K562 (cell line): ENCODE measurements around the gene C6orf89. TPM values are rescaled to one million over a fixed set of nuclear protein-coding genes. Genes with fewer than 3 reads are reported as not detected.

Experiments used
- ATAC-seq: fragments of 200-7000 bp; cut with Tn5 transposase; 3 replicates; pipeline ENCODE4 v1.9.1; 2020; ENCODE audit warnings: moderate library complexity
- BruUV-seq: library from RNA; stranded (reverse); fragments of 400-500 nt; replicated peaks from 2 replicates; lab custom pipeline; 2021; lab: Mats Ljungman, UMichigan
- CTCF ChIA-PET: fragments of 300-600 bp; formaldehyde crosslinking; extraction: SDS; loops from one replicate; lab custom pipeline; 2021; ENCODE audit warnings: low intra/inter-chr PET ratio; lab: Yijun Ruan, JAX
- POLR2A ChIA-PET: fragments of 300-600, 350-650 bp; sonication (Branson Sonifier 250); formaldehyde crosslinking; extraction: SDS; loops from one replicate; lab custom pipeline; 2021; ENCODE audit warnings: antibody characterized with exemption, inconsistent platforms; lab: Yijun Ruan, JAX
- DNase-seq, 4 experiments: peaks; one replicate each; pipeline versions ENCODE4 v3.0.0 to v3.0.0-alpha.2; 2011 to 2018; ENCODE audit warnings: low spot score in 3 of 4, mixed read lengths in 3 of 4; ENCODE audit errors: extremely low read depth in 1 of 4
- FAIRE-seq: peaks from 2 replicates; lab custom pipeline; 2011; peaks lifted over from hg19 to GRCh38; lab: Jason Lieb, UNC
- H2AFZ ChIP-seq: 2 replicates; pipeline ENCODE4 v1.6.0; 2011; ENCODE audit warnings: low read depth, low read length, control low read depth, inconsistent platforms
- H3K27ac ChIP-seq: fragments of 200-600 bp; 3 replicates; pipeline ENCODE4 v1.8.0; 2011; ENCODE audit warnings: low read depth, mild to moderate bottlenecking, control low read depth, inconsistent platforms, low read length, moderate library complexity, mixed read lengths; ENCODE audit errors: extremely low read depth
- H3K27me3 ChIP-seq, 2 experiments: fragments of 300-600 bp in 1 of 2; 2 replicates in 1 of 2; 3 replicates in 1 of 2; pipeline versions ENCODE4 v1.6.0 to v1.8.0; 2011; ENCODE audit warnings: inconsistent platforms in 2 of 2, low read length in 2 of 2, mild to moderate bottlenecking in 1 of 2, mixed read lengths in 1 of 2, moderate library complexity in 1 of 2; ENCODE audit not compliant: control insufficient read depth in 2 of 2, insufficient read depth in 2 of 2
- H3K36me3 ChIP-seq: fragments of 300-600 bp; 3 replicates; pipeline ENCODE4 v1.8.0; 2011; ENCODE audit warnings: mild to moderate bottlenecking, low read length, inconsistent platforms; ENCODE audit not compliant: control insufficient read depth, insufficient read depth
- H3K4me1 ChIP-seq, 2 experiments: fragments of 200-600 bp in 1 of 2; replicated peaks in 1 of 2; 2 replicates in 1 of 2; 3 replicates in 1 of 2; pipeline versions ENCODE4 v1.5.1 to v1.8.0; 2011; ENCODE audit warnings: inconsistent platforms in 2 of 2, low read length in 2 of 2, mild to moderate bottlenecking in 1 of 2, mixed read lengths in 1 of 2, moderate library complexity in 1 of 2; ENCODE audit not compliant: control insufficient read depth in 2 of 2, insufficient read depth in 2 of 2
- H3K4me2 ChIP-seq: 2 replicates; pipeline ENCODE4 v1.6.1; 2011; ENCODE audit warnings: low read length, control low read depth, inconsistent platforms, mixed read lengths; ENCODE audit not compliant: insufficient read depth
- H3K4me3 ChIP-seq: fragments of 200-600 bp; sonication (generic), shearing (Covaris generic); 2 replicates; pipeline ENCODE4 v1.5.1; 2016; ENCODE audit warnings: control low read depth, inconsistent platforms
- H3K79me2 ChIP-seq: fragments of 200-600 bp; 3 replicates; pipeline ENCODE4 v1.8.0; 2011; ENCODE audit warnings: low read length, inconsistent platforms; ENCODE audit not compliant: control insufficient read depth, insufficient read depth
- H3K9ac ChIP-seq, 2 experiments: 2 replicates each; pipeline versions ENCODE4 v1.6.0 to v1.6.1; 2011; ENCODE audit warnings: low read depth in 2 of 2, low read length in 2 of 2, control low read depth in 1 of 2, inconsistent platforms in 1 of 2, mild to moderate bottlenecking in 1 of 2, mixed read lengths in 1 of 2; ENCODE audit not compliant: insufficient read depth in 1 of 2
- H3K9me1 ChIP-seq: one replicate; pipeline ENCODE4 v1.6.0; 2011; ENCODE audit warnings: inconsistent platforms, mild to moderate bottlenecking, low read length, moderate library complexity; ENCODE audit not compliant: control insufficient read depth, insufficient read depth
- H3K9me3 ChIP-seq: replicated peaks from 2 replicates; pipeline ENCODE4 v1.5.1; 2011; ENCODE audit warnings: low read depth, low read length, inconsistent platforms; ENCODE audit not compliant: control insufficient read depth, insufficient read depth
- H4K20me1 ChIP-seq: replicated peaks from 2 replicates; pipeline ENCODE4 v1.6.1; 2011; ENCODE audit warnings: low read length, inconsistent platforms, mixed read lengths; ENCODE audit not compliant: control insufficient read depth, insufficient read depth
- ADNP ChIP-seq: fragments of 200-800 bp; sonication (Bioruptor generic); IDR thresholded peaks from 2 replicates; pipeline ENCODE4 v1.6.1; 2016; ENCODE audit warnings: missing genetic modification characterization, missing compliant biosample characterization
- BMI1 ChIP-seq: fragments of 150-350 bp; IDR thresholded peaks from 2 replicates; pipeline ENCODE4 v1.6.1; 2014; ENCODE audit warnings: low read length
- CBX8 ChIP-seq: fragments of 200-600 bp; sonication (generic); IDR thresholded peaks from 2 replicates; pipeline ENCODE4 v1.6.1; 2012; ENCODE audit warnings: borderline replicate concordance, mixed run types, low read depth, mild to moderate bottlenecking, moderate library complexity, mixed read lengths, low read length, control low read depth, inconsistent platforms; ENCODE audit not compliant: poor library complexity, severe bottlenecking; ENCODE audit errors: extremely low read depth
- EZH2 ChIP-seq: IDR thresholded peaks from 2 replicates; pipeline ENCODE4 v1.6.1; 2012; ENCODE audit warnings: low read depth, mild to moderate bottlenecking, inconsistent platforms, low read length, borderline replicate concordance
- GABPB2 ChIP-seq: fragments of 250-450 bp; sonication (Bioruptor Pico); conservative IDR thresholded peaks from 2 replicates; pipeline ENCODE4 v1.5.1; 2021; ENCODE audit warnings: mild to moderate bottlenecking
- GATA2 ChIP-seq: sonication (generic); formaldehyde crosslinking; IDR thresholded peaks from 2 replicates; pipeline ENCODE4 v1.4.0; 2020; ENCODE audit warnings: mild to moderate bottlenecking, missing genetic modification reagents
- GTF2E2 ChIP-seq: fragments of 200-800 bp; sonication (Bioruptor generic); IDR thresholded peaks from 2 replicates; pipeline ENCODE4 v1.6.1; 2016; ENCODE audit warnings: missing genetic modification characterization, missing compliant biosample characterization
- MTA3 ChIP-seq: fragments of 450-650 bp; formaldehyde crosslinking; IDR thresholded peaks from 2 replicates; pipeline ENCODE4 v1.6.1; 2017; ENCODE audit warnings: mild to moderate bottlenecking, borderline replicate concordance
- NFXL1 ChIP-seq: fragments of 450-650 bp; formaldehyde crosslinking; IDR thresholded peaks from 2 replicates; pipeline ENCODE4 v1.4.0; 2021; ENCODE audit warnings: mild to moderate bottlenecking
- POLR2AphosphoS2 ChIP-seq: IDR thresholded peaks from 2 replicates; pipeline ENCODE4 v1.6.1; 2012; ENCODE audit warnings: low read length, improper control_type of control experiment
- PRMT5 ChIP-seq: sonication (generic); formaldehyde crosslinking; IDR thresholded peaks from 2 replicates; pipeline ENCODE4 v1.5.0; 2020; ENCODE audit warnings: missing genetic modification reagents
- RBM39 ChIP-seq: fragments of 200-400 bp; formaldehyde crosslinking; optimal IDR thresholded peaks from 2 replicates; pipeline ENCODE3; 2018; ENCODE audit warnings: low read depth, low read length
- RCOR1 ChIP-seq, 2 experiments: IDR thresholded peaks; 2 replicates each; pipeline ENCODE4 v1.6.1; 2012; ENCODE audit warnings: low read depth in 2 of 2, low read length in 2 of 2, borderline replicate concordance in 1 of 2, improper control_type of control experiment in 1 of 2
- ZNF146 ChIP-seq: IDR thresholded peaks from one replicate; pipeline ENCODE4 v1.6.1; 2018; ENCODE audit warnings: missing compliant biosample characterization; ENCODE audit not compliant: unreplicated experiment
- ZNF316 ChIP-seq: fragments of 450-650 bp; IDR thresholded peaks from 2 replicates; pipeline ENCODE4 v1.6.1; 2016
- ZNF551 ChIP-seq: fragments of 250-450 bp; sonication (Bioruptor Pico); IDR thresholded peaks from 2 replicates; pipeline ENCODE4 v1.5.0; 2021; ENCODE audit warnings: mild to moderate bottlenecking, moderate library complexity
- ZNF830 ChIP-seq: fragments of 250-450 bp; sonication (Bioruptor Pico); IDR thresholded peaks from 2 replicates; pipeline ENCODE4 v1.5.0; 2021; ENCODE audit warnings: mild to moderate bottlenecking
- WGBS: fragments of 100-300 bp; shearing (Covaris generic); methylation state at CpG from one replicate; pipeline ENCODE4 v1.1.6; 2016; ENCODE audit warnings: low coverage, mixed read lengths; ENCODE audit not compliant: insufficient coverage; ENCODE audit errors: missing lambda C conversion rate; 5-methylcytosine and 5-hydroxymethylcytosine counted together
- in situ Hi-C: fragments of 300-500 bp; cut with MboI; formaldehyde crosslinking; loops from 4 replicates; pipeline ENCODE4 v1.15.0; 2018; ENCODE audit warnings: inconsistent platforms, mixed read lengths
- intact Hi-C: fragments of 100-400 bp; cut with micrococcal nuclease; formaldehyde crosslinking; loops from 2 replicates; pipeline ENCODE4 v1.14.2; 2022
- polyA plus RNA-seq, 8 experiments: library from polyadenylated mRNA; depleted of rRNA in 4 of 8; stranded (reverse) in 5 of 8; unstranded in 3 of 8; fragments of >200 nt; fragmentation: Nextera tagmentation in 2 of 8; fragmentation: Illumina TruSeq in 1 of 8; extraction: Ambion mirVana in 2 of 8; extraction: Trizol in 1 of 8; gene quantifications; 2 replicates each; pipeline versions ENCODE4 v1.2.1 to v1.2.3, GENCODE V29; 2011 to 2014; ENCODE audit warnings: inconsistent platforms in 1 of 8, missing spikeins in 1 of 8
- total RNA-seq, 7 experiments: library from RNA; depleted of rRNA in 6 of 7; stranded (reverse); fragments of >200 nt in 6 of 7; fragmentation: Illumina TruSeq in 2 of 7; extraction: Trizol in 2 of 7; gene quantifications; 2 replicates each; pipeline versions ENCODE4 v1.2.1 to v1.2.3, GENCODE V29; 2011 to 2021; ENCODE audit warnings: low replicate concordance in 1 of 7
- TF ChIP-seq, protein P1 (sequence below): fragments of 450-650 bp; formaldehyde crosslinking; IDR thresholded peaks from 2 replicates; pipeline ENCODE4 v1.4.0; 2020; ENCODE audit warnings: mild to moderate bottlenecking, moderate library complexity
- TF ChIP-seq, protein P2 (sequence below): sonication (generic); formaldehyde crosslinking; IDR thresholded peaks from 2 replicates; pipeline ENCODE4 v1.8.0; 2022; ENCODE audit warnings: missing genetic modification reagents, mild to moderate bottlenecking, moderate library complexity, borderline replicate concordance
- TF ChIP-seq, protein P3 (sequence below): fragments of 200-400 bp; formaldehyde crosslinking; IDR thresholded peaks from 2 replicates; pipeline ENCODE4 v1.6.1; 2017; ENCODE audit warnings: mild to moderate bottlenecking, low read depth, low read length, moderate library complexity

C6orf89 gene
- total and polyA plus RNA-seq, 9 of the 15 experiments (the other 6 are each of a cell fraction or from before 2014, with no cell fraction given), result 35.2 to 111 (median 58.5) TPM

DNA sequence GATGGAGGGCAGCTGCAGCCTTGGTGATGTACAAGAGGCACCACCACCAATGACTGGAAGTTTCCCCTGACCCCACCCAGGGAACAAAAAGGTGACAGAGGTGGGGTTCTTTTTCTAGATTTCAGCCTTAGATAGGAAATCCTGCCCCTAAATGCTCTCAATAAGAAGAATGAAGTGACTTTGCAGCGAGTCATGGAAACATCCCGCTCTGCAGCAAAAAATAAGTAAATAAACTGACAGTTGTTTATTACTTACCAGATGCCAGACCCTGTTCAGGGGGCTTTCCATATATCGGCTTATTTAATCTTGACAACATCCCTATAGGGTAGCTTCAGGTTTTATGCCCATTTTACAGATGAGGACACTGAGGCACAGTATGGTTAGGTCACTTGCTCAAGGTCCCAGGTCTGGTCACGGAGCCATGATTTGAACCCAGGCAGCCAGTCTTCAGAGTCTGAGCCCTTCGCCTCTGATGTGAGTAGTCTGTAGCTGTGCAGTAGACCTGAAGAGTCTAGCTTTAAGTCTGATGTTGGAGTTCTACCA, 19.2 kb downstream of the C6orf89 start:
- ChIA-PET CTCF (no interaction called here), POLR2A (interaction anchor here (0.6 to 1.8 kb wide), 6 partner anchors 10 to 1865 kb away, joined by 3 to 8 read pairs (median 4); no protein-coding TSS in a partner anchor)
- Histone ChIP-seq H3K27ac (no peak overlapping the region), H3K27me3 (no peaks in the 10 kb centered on the region), H3K4me3 (no peak overlapping the region), H4K20me1 (no peaks in the 10 kb centered on the region), H3K9me3 (no peaks in the 10 kb centered on the region), H3K79me2 (no peaks in the 10 kb centered on the region), H3K4me1 (peaks cover 0 to 8% of the 10 kb centered on the region in 2 experiments; a peak in 3 of 5 replicates), H3K4me2 (no peak overlapping the region), H3K9me1 (no peaks in the 10 kb centered on the region), H2AFZ (no peak overlapping the region), H3K36me3 (peaks cover 82% of the 10 kb centered on the region), H3K9ac (no peak overlapping the region)
- no peak for DNase-seq
- intact Hi-C loops, result no loop called here
- BruUV-seq, result no TSS peak
- no peak for ATAC-seq
- no peak for FAIRE-seq
- in situ Hi-C loops, result no loop called here
- WGBS, result 93% methylated on average over 5 of the region's 5 CpGs
- TF ChIP-seq ZNF146 (no peak), PRMT5 (no peak), GTF2E2 (tag) (no peak), BMI1 (no peak), MTA3 (no peak), GABPB2 (no peak), RCOR1 (IDR thresholded peaks at IDR 0.05; ENCODE audit: borderline replicate concordance in 1 of 2, low read depth in 2 of 2, low read length in 2 of 2) (peak in 1 of 2 experiments; percentile 63; a peak in 1 of 4 replicates), CBX8 (no peak), ZNF316 (no peak), NFXL1 (CRISPR knock-in tag) (no peak), RBM39 (no peak), GATA2 (CRISPR knock-in tag) (no peak), EZH2 (no peak), ADNP (tag) (peak; percentile 74), ZNF830 (no peak), POLR2AphosphoS2 (no peak), ZNF551 (CRISPR knock-in tag) (no peak)
- TF ChIP-seq, protein P1, sequence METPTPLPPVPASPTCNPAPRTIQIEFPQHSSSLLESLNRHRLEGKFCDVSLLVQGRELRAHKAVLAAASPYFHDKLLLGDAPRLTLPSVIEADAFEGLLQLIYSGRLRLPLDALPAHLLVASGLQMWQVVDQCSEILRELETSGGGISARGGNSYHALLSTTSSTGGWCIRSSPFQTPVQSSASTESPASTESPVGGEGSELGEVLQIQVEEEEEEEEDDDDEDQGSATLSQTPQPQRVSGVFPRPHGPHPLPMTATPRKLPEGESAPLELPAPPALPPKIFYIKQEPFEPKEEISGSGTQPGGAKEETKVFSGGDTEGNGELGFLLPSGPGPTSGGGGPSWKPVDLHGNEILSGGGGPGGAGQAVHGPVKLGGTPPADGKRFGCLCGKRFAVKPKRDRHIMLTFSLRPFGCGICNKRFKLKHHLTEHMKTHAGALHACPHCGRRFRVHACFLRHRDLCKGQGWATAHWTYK, result no peak
- TF ChIP-seq, protein P2, sequence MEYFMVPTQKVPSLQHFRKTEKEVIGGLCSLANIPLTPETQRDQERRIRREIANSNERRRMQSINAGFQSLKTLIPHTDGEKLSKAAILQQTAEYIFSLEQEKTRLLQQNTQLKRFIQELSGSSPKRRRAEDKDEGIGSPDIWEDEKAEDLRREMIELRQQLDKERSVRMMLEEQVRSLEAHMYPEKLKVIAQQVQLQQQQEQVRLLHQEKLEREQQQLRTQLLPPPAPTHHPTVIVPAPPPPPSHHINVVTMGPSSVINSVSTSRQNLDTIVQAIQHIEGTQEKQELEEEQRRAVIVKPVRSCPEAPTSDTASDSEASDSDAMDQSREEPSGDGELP (CRISPR knock-in tag), result no peak
- TF ChIP-seq, protein P3, sequence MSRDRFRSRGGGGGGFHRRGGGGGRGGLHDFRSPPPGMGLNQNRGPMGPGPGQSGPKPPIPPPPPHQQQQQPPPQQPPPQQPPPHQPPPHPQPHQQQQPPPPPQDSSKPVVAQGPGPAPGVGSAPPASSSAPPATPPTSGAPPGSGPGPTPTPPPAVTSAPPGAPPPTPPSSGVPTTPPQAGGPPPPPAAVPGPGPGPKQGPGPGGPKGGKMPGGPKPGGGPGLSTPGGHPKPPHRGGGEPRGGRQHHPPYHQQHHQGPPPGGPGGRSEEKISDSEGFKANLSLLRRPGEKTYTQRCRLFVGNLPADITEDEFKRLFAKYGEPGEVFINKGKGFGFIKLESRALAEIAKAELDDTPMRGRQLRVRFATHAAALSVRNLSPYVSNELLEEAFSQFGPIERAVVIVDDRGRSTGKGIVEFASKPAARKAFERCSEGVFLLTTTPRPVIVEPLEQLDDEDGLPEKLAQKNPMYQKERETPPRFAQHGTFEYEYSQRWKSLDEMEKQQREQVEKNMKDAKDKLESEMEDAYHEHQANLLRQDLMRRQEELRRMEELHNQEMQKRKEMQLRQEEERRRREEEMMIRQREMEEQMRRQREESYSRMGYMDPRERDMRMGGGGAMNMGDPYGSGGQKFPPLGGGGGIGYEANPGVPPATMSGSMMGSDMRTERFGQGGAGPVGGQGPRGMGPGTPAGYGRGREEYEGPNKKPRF, result no peak
